GM12891 (cell line): ENCODE measurements around the gene NXPH4.

Experiments used
- POLR2A ChIP-seq: IDR thresholded peaks from 2 replicates; pipeline ENCODE4 v1.6.1; 2011; ENCODE audit warnings: low read depth, low read length, control low read depth
- POLR2AphosphoS5 ChIP-seq: IDR thresholded peaks from 2 replicates; pipeline ENCODE4 v1.6.1; 2011; ENCODE audit warnings: low read depth, low read length, control low read depth
- SPI1 ChIP-seq: IDR thresholded peaks from 2 replicates; pipeline ENCODE4 v1.6.1; 2011; ENCODE audit warnings: low read depth, low read length, control low read depth
- TAF1 ChIP-seq: IDR thresholded peaks from 2 replicates; pipeline ENCODE4 v1.6.1; 2011; ENCODE audit warnings: low read depth, low read length, control low read depth

DNA sequence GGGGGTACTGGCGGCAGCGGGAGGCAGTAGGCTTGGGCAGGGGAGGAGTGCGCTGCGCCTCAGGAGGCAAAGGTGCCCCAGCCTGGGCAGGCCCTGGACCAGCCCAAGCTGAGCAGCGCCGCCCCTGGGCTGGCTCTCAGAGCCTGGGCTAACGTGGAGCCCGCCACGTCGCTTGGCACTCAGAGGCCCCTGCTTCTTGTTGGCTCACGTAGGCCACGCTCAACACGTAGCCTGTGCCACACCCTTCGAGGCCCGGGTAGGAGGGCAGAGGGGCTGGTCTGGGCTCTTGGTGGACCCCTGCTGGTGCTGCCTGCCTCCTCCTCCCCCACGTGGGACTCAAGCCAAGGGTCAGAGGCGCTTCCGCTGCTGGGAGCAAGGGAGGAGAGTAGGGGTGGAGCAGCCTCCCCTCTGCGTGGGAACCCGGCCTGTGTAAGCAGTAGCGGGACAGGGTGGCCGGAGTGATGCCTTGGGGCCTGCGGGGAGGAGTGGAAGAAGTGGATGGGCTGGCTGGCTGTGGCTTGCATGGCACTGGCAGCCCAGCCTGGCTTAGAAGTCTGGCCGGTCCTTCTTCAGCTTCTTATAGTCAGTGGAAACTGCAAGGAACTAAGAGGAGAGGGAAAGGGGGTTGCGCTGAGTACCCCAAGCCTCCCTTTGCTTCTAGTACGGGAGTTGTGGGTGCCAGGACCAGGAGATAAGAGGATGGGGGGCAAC lies 18.6 kb downstream of the NXPH4 start:
- TF ChIP-seq POLR2AphosphoS5 = peak; percentile 35; the same call in 1 of the 2 replicates
- peak; percentile 41; the same call in 1 of the 2 replicates for TF ChIP-seq POLR2A
- TF ChIP-seq TAF1 = no peak
- TF ChIP-seq SPI1 = no peak
